Activated CD8-positive, alpha-beta memory T cell treated with anti-CD3 and anti-CD28 coated beads, Interleukin-2, amount 50 U/mL, for 1 hour (primary cell): ENCODE results near the gene PACSIN3.
"Not testable (repeated sequence)": the region's sequence is repeated elsewhere in the genome, so short reads cannot be mapped to it uniquely, and the experiment has no call there.

Experiments
- DNase-seq: peaks from one replicate; pipeline ENCODE4 v3.0.0-alpha.2; 2020; ENCODE audit errors: extremely low read depth

Gene PACSIN3

GRCh38 chr11:47186076-47186699 is at the start of gene PACSIN3:
Gene PACSIN3 (minus strand): TSS chr11:47186434. CDS start chr11:47182727, 3,707 bp downstream.
- DNase-seq, result no peak

GRCh38 chr11:47235163-47235562 is 48.9 kb upstream of the PACSIN3 start:
- no peak for DNase-seq

GRCh38 chr11:47234669-47235100 is 48.5 kb upstream of the PACSIN3 start:
- DNase-seq, result peak; percentile 74

- no peak for DNase-seq
Measured at GRCh38 chr11:47233989-47234668, 47.9 kb upstream of the PACSIN3 start.

- DNase-seq, result no peak
Measured at GRCh38 chr11:47233051-47233450, 46.8 kb upstream of the PACSIN3 start.

- DNase-seq, result no peak
Measured at GRCh38 chr11:47229161-47229560, 42.9 kb upstream of the PACSIN3 start.

GRCh38 chr11:47225552-47226400 is 39.5 kb upstream of the PACSIN3 start:
- no peak for DNase-seq

GRCh38 chr11:47222696-47223095 is 36.5 kb upstream of the PACSIN3 start:
- DNase-seq, result no peak

GRCh38 chr11:47220401-47220821 is 34.2 kb upstream of the PACSIN3 start:
- DNase-seq, result no peak

- no peak for DNase-seq
Measured at GRCh38 chr11:47216121-47216798, 30.0 kb upstream of the PACSIN3 start.

- no peak for DNase-seq
Measured at GRCh38 chr11:47215366-47215910, 29.2 kb upstream of the PACSIN3 start.

- DNase-seq, result peak; percentile 57
Measured at GRCh38 chr11:47213950-47214565, 27.8 kb upstream of the PACSIN3 start.

GRCh38 chr11:47212938-47213337 is 26.7 kb upstream of the PACSIN3 start:
- DNase-seq, result no peak

GRCh38 chr11:47208628-47209027 is 22.4 kb upstream of the PACSIN3 start:
- no peak for DNase-seq

GRCh38 chr11:47208008-47208552 is 21.8 kb upstream of the PACSIN3 start:
- not testable (repeated sequence) for DNase-seq

GRCh38 chr11:47207459-47207858 is 21.2 kb upstream of the PACSIN3 start:
- no peak for DNase-seq

- DNase-seq, result not testable (repeated sequence)
Measured at GRCh38 chr11:47206577-47206976, 20.3 kb upstream of the PACSIN3 start.

- no peak for DNase-seq
Measured at GRCh38 chr11:47204637-47204989, 18.4 kb upstream of the PACSIN3 start.

GRCh38 chr11:47202576-47202975 is 16.3 kb upstream of the PACSIN3 start:
- no peak for DNase-seq

- DNase-seq, result no peak
Measured at GRCh38 chr11:47201015-47201414, 14.8 kb upstream of the PACSIN3 start.

GRCh38 chr11:47198161-47198560 is 11.9 kb upstream of the PACSIN3 start:
- not testable (repeated sequence) for DNase-seq
